GM12874 (cell line): Measurements from ENCODE around the gene KBTBD6.

ENCODE experiments used
- TF ChIP-seq, protein P1 (sequence below): IDR thresholded peaks from 2 replicates; pipeline ENCODE4 v1.5.1; 2011; ENCODE audit warnings: low read depth, mild to moderate bottlenecking, control low read depth, low read length, moderate library complexity; ENCODE audit not compliant: insufficient read depth

The KBTBD6 gene

GRCh38 chr13:41132512-41133152, at the start of gene KBTBD6:
TSS of gene KBTBD6 (minus strand) at chr13:41132802. CDS start at chr13:41132511, 291 bp downstream.
- TF ChIP-seq, protein P1, sequence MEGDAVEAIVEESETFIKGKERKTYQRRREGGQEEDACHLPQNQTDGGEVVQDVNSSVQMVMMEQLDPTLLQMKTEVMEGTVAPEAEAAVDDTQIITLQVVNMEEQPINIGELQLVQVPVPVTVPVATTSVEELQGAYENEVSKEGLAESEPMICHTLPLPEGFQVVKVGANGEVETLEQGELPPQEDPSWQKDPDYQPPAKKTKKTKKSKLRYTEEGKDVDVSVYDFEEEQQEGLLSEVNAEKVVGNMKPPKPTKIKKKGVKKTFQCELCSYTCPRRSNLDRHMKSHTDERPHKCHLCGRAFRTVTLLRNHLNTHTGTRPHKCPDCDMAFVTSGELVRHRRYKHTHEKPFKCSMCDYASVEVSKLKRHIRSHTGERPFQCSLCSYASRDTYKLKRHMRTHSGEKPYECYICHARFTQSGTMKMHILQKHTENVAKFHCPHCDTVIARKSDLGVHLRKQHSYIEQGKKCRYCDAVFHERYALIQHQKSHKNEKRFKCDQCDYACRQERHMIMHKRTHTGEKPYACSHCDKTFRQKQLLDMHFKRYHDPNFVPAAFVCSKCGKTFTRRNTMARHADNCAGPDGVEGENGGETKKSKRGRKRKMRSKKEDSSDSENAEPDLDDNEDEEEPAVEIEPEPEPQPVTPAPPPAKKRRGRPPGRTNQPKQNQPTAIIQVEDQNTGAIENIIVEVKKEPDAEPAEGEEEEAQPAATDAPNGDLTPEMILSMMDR: no peak

DNA sequence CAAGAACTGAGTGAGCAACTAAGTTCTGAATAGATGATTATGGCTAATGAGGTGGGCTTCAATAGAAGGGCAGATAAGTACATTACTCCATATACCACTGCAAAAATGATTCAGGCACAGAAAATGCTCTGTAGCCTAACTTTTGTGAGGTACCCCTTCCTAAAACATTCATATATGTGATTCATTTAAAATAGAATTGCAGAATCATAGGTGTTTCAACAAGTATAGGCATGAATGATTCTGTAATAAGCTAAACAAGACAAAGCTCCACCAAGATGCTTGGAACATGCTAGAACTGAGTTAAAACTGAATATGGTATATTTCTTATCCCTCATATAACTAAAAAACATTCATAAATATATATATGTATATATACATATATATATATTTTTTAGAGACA, 49.6 kb upstream of the KBTBD6 start:
- TF ChIP-seq, protein P1: no peak

- TF ChIP-seq, protein P1: no peak
Measured at GRCh38 chr13:41179593-41180250, 47.1 kb upstream of the KBTBD6 start.

GRCh38 chr13:41178040-41178439, 45.4 kb upstream of the KBTBD6 start:
- TF ChIP-seq, protein P1: no peak

DNA sequence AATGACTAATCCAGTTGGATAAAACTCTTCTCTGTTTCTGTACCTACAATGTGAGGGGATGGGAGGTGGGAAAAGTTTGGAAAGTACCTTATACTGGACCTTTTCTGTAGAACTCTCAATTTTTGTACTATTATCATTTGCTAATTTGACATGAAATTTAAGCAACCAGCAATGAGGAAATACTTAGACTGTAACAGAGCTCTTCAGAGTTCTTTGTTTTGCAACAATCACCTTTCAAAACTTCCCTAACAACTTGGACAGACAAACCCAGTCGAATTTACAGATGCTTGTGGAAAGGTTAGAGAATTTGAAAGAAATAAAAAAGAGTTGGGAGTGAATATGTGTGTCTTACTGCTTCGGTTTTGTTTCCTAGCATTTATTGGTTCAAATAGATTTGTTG, 45.0 kb upstream of the KBTBD6 start:
- TF ChIP-seq, protein P1: no peak

DNA sequence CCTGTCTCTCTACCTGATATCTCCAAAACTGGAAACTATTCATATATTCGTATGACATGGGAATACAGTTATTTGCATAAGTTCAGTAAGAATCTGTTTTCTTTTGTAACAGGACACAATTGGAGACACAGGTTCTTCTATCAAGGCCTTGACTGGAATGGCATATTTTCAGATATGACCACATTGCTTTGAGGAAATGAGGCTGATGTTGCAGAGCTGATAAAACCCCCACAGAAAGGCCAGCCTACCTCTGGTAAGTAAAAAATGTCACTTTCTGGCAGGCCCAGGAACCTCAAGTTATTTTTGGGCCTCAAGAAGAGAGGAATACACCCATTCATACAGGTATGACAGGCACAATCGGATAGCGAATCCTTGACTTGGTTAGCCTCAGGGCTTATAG, 29.5 kb upstream of the KBTBD6 start:
- TF ChIP-seq, protein P1: no peak

- TF ChIP-seq, protein P1: no peak
Measured at GRCh38 chr13:41159174-41159573, 26.6 kb upstream of the KBTBD6 start.
